Lower lobe of right lung (tissue), 2 donors: ENCODE measurements around the gene NDST1. TPM values are rescaled to one million over a fixed set of nuclear protein-coding genes. Genes with fewer than 3 reads are reported as not detected.

Experiments
- ATAC-seq, 2 donors: fragments of 200-7000 bp; cut with Tn5 transposase; one replicate each; pipeline ENCODE4 v1.9.1; 2020 to 2022; ENCODE audit warnings: mild to moderate bottlenecking in 2 of 2, moderate library complexity in 2 of 2
- DNase-seq: peaks from one replicate; pipeline ENCODE4 v3.0.0-alpha.2; 2020
- H3K27ac ChIP-seq: fragments of 200-600 bp; one replicate; pipeline ENCODE4 v1.8.0; 2022
- H3K27me3 ChIP-seq: fragments of 200-600 bp; one replicate; pipeline ENCODE4 v1.8.0; 2022; ENCODE audit warnings: low read depth
- H3K36me3 ChIP-seq: fragments of 200-600 bp; one replicate; pipeline ENCODE4 v1.8.0; 2022; ENCODE audit warnings: mild to moderate bottlenecking
- H3K4me1 ChIP-seq: fragments of 200-600 bp; one replicate; pipeline ENCODE4 v1.8.0; 2022
- H3K4me3 ChIP-seq: fragments of 200-600 bp; one replicate; pipeline ENCODE4 v1.8.0; 2022; ENCODE audit warnings: mild to moderate bottlenecking
- H3K9me3 ChIP-seq: fragments of 200-600 bp; one replicate; pipeline ENCODE4 v1.8.0; 2022
- CTCF ChIP-seq: fragments of 200-600 bp; IDR thresholded peaks from one replicate; pipeline ENCODE4 v1.8.0; 2022; ENCODE audit warnings: antibody characterized with exemption, mild to moderate bottlenecking
- intact Hi-C: fragments of 100-400 bp; cut with DNase I; formaldehyde crosslinking; loops from one replicate; pipeline ENCODE4 v1.11.0; 2022
- total RNA-seq: library from RNA; stranded (reverse); fragmentation: NEBNext Ultra II Directional; extraction: Animal tissue kit (Norgen Biotek cat#: 25700); gene quantifications from one replicate; pipeline ENCODE4 v1.2.1, GENCODE V29; 2021
- donor health status: DM: no; HTN: yes; CAD: no; lungs with severe emphysema.

NDST1 gene
- total RNA-seq, 1 donor from 2014 or later: 117 TPM

- intact Hi-C loops: no loop called here
- no peak for DNase-seq
Observed at GRCh38 chr5:150487199-150488061, 20.5 kb upstream of the NDST1 start.

DNA sequence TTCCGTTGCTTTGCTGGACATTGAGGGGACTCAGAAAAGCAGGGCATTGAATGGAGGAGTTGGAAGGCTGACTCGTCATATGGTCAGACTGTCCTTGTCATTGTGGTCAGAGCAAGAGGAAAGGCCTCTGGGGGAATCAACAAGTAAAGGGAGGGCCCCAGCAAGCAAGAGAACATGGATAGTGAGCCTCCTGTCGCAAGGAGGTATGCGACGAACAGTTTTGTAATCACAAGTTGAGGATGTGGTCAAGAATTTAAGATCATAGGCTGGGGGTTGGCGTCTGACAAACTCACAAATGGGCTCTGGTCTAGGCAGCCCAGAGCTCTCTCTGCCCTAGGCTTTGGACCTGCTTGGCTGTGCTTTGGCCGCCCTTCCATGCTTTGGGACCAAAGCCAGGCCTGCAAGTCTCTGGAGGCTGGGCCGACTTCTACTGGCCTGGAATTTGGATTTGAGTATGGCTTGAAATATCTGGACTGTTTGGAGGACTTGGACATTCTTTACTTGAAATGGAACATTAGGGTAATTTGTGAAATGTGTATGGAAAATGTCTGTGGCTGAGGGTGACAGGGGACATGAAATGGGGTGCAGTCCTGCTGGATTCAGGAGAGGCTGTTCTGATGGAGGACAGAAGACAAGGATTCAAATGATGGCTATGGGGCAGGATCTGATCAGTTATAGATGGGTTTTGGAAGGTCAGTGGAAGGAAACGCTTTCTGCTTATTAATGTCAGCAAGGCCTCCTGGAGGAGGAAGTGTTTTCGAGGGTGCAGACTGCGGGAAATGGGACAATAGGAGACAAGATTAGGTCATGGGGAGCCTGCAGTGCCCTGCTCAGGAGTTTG is 19.2 kb upstream of the NDST1 start:
- ATAC-seq (peak; percentile 35 to 59), DNase-seq (peak; percentile 62)
- peaks cover 68% of the 10 kb centered on the region for H3K4me1 ChIP-seq
- H3K27ac ChIP-seq: peak overlapping the region; percentile 88
- no peak overlapping the region for H3K4me3 ChIP-seq
- H3K27me3 ChIP-seq: no peaks in the 10 kb centered on the region
- intact Hi-C loops: no loop called here
- no peak for TF ChIP-seq CTCF
- H3K9me3 ChIP-seq: no peaks in the 10 kb centered on the region
- peaks cover 5% of the 10 kb centered on the region for H3K36me3 ChIP-seq

More at GRCh38 chr5:150487199-150488061, 20.5 kb upstream of the NDST1 start:
- Histone ChIP-seq H3K27me3 (no peaks in the 10 kb centered on the region), H3K4me1 (peaks cover 65% of the 10 kb centered on the region), H3K9me3 (no peaks in the 10 kb centered on the region), H3K4me3 (peak overlapping the region; percentile 80), H3K27ac (peak overlapping the region; percentile 88), H3K36me3 (peaks cover 5% of the 10 kb centered on the region)
- TF ChIP-seq CTCF: peak; percentile 12
- peak; percentile 23 to 34 for ATAC-seq

DNA sequence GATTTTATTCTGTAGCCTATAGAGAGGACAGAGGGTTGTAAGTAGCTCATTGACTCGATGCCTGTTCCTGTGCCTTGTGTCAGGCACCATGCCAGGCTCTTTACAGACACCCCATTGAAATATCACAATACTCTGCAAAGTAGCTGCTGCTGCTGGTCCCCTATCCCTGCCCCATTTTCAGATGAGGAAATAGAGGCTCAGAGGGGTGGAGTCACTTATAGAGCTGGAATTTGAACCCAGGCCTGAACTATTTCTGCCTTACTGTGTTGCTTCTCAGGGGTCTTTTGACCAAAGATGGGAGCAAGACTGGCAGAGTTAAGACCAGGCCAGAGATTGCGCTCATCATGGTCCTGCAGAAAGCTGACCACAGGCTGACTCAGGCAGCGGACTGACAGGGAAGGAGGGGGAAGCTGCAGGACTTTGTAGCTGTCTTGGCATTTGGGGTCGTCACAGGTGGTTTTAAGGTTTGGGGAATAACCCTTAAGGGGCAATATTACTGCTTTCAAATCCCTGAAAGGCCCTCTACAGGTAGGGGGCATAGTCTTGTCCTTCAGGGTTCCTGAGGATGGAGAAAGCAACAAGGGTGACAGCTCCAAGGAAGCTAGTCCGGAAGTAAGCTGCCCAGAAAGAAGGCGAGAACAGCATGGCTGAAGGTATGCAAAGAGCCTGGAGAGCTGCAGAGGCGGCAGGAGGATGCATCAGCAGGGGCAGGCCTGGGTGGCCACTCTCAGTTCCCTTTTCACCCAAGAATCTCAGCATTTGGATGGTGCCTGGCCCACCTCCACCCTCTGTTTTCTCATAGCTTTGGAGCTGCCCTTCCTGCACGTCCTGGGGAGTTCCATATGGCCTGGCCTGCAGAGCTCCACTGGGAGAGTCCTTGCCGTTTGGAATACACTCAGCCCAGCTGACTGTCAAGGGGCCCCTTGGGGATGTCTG is 18.3 kb upstream of the NDST1 start:
- intact Hi-C loops: no loop called here
- Histone ChIP-seq H3K27me3 (no peaks in the 10 kb centered on the region), H3K36me3 (peaks cover 5% of the 10 kb centered on the region), H3K4me1 (peaks cover 68% of the 10 kb centered on the region), H3K27ac (peak overlapping the region; percentile 88), H3K9me3 (no peaks in the 10 kb centered on the region), H3K4me3 (no peak overlapping the region)
- DNase-seq (no peak), ATAC-seq (peak; percentile 9 to 18)
- TF ChIP-seq CTCF: no peak

- Histone ChIP-seq H3K27me3 (no peaks in the 10 kb centered on the region), H3K4me3 (no peak overlapping the region), H3K9me3 (no peaks in the 10 kb centered on the region), H3K4me1 (peaks cover 66% of the 10 kb centered on the region), H3K36me3 (peaks cover 5% of the 10 kb centered on the region), H3K27ac (peak overlapping the region; percentile 88)
- intact Hi-C loops: no loop called here
- no peak for TF ChIP-seq CTCF
- DNase-seq (no peak), ATAC-seq (no peak)
Observed at GRCh38 chr5:150490296-150490669, 17.6 kb upstream of the NDST1 start.

GRCh38 chr5:150490754-150491153 is 17.2 kb upstream of the NDST1 start:
- TF ChIP-seq CTCF: no peak
- Histone ChIP-seq H3K36me3 (peaks cover 5% of the 10 kb centered on the region), H3K27ac (peak overlapping the region; percentile 88), H3K4me1 (peaks cover 62% of the 10 kb centered on the region), H3K4me3 (no peak overlapping the region), H3K27me3 (no peaks in the 10 kb centered on the region), H3K9me3 (no peaks in the 10 kb centered on the region)
- DNase-seq (no peak), ATAC-seq (no peak)
- intact Hi-C loops: no loop called here
